Panc1 (cell line): ENCODE data around the gene CREB3.

Source experiments
- CTCF ChIP-seq: fragments of 450-650 bp; IDR thresholded peaks from 2 replicates; pipeline ENCODE4 v1.5.1; 2017; ENCODE audit warnings: mild to moderate bottlenecking
- POLR2AphosphoS5 ChIP-seq: IDR thresholded peaks from 2 replicates; pipeline ENCODE4 v1.6.1; 2012; ENCODE audit warnings: mild to moderate bottlenecking, low read depth, low read length, moderate library complexity
- TF ChIP-seq, protein P1 (sequence below), 2 experiments: IDR thresholded peaks; 2 replicates each; pipeline ENCODE4 v1.6.1; 2011 to 2012; ENCODE audit warnings: low read depth in 2 of 2, control low read depth in 1 of 2, low read length in 1 of 2, mild to moderate bottlenecking in 1 of 2, moderate library complexity in 1 of 2; ENCODE audit not compliant: insufficient read depth in 1 of 2

DNA sequence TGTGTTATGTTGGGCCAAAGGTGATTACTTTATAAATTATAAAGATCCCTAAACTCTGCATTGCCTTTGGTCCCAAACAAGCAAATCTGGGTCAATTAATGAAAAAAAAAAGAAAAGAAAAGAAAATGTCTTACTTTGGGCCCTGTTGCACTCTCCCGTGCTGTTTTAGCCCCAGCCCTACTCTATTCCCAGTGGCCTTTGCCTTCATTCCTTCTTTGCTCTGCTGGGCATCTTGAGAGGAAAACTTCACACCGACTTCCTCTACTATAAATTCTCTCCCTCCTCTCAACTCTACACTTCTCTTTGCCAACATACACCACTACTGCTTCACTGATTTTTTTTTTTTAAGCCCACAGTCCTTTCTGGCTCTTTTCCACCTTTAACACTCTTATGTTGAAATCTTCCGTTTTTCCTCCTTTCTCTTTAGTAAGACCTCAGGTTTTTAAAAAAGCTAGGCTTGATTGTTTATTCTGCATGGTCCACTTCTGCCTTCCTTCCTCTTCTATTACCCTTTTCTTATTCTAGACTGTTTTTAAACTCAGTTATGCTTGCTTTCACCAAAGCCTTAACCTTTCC is 26.1 kb downstream of the CREB3 start:
- TF ChIP-seq POLR2AphosphoS5, result no peak
- no peak for TF ChIP-seq CTCF
- TF ChIP-seq, protein P1, sequence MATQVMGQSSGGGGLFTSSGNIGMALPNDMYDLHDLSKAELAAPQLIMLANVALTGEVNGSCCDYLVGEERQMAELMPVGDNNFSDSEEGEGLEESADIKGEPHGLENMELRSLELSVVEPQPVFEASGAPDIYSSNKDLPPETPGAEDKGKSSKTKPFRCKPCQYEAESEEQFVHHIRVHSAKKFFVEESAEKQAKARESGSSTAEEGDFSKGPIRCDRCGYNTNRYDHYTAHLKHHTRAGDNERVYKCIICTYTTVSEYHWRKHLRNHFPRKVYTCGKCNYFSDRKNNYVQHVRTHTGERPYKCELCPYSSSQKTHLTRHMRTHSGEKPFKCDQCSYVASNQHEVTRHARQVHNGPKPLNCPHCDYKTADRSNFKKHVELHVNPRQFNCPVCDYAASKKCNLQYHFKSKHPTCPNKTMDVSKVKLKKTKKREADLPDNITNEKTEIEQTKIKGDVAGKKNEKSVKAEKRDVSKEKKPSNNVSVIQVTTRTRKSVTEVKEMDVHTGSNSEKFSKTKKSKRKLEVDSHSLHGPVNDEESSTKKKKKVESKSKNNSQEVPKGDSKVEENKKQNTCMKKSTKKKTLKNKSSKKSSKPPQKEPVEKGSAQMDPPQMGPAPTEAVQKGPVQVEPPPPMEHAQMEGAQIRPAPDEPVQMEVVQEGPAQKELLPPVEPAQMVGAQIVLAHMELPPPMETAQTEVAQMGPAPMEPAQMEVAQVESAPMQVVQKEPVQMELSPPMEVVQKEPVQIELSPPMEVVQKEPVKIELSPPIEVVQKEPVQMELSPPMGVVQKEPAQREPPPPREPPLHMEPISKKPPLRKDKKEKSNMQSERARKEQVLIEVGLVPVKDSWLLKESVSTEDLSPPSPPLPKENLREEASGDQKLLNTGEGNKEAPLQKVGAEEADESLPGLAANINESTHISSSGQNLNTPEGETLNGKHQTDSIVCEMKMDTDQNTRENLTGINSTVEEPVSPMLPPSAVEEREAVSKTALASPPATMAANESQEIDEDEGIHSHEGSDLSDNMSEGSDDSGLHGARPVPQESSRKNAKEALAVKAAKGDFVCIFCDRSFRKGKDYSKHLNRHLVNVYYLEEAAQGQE (IDR thresholded peaks at IDR 0.05; ENCODE audit: insufficient read depth in 1 of 2, low read depth in 2 of 2, low read length in 1 of 2), result no peak
